CD4-positive, alpha-beta T cell (primary cell): ENCODE results near the gene ZIC3. TPM values are rescaled to one million over a fixed set of nuclear protein-coding genes. Genes with fewer than 3 reads are reported as not detected.

Source experiments
- ATAC-seq: fragments of 200-7000 bp; cut with Tn5 transposase; one replicate; pipeline ENCODE4 v1.10.0; 2022; ENCODE audit warnings: mild to moderate bottlenecking; ENCODE audit not compliant: poor library complexity
- CTCF ChIA-PET: fragments of 350-600 bp; sonication (Branson Sonifier 250); formaldehyde crosslinking; loops from one replicate; lab custom pipeline; 2021; ENCODE audit warnings: antibody characterized with exemption, inconsistent platforms; lab: Charles Lee
- POLR2A ChIA-PET: fragments of 350-600 bp; sonication (Branson Sonifier 250); formaldehyde crosslinking; loops from one replicate; lab custom pipeline; 2021; ENCODE audit warnings: antibody characterized with exemption, inconsistent platforms; lab: Charles Lee
- DNase-seq, 14 experiments: peaks; one replicate each; pipeline ENCODE4 v3.0.0-alpha.2; 2013 to 2020; ENCODE audit warnings: mixed read lengths in 2 of 14
- H3K27ac ChIP-seq, 2 donors: one replicate each; pipeline versions ENCODE4 v1.5.1 to v1.7.0; 2013; ENCODE audit warnings: low read length in 2 of 2, low read depth in 1 of 2, mild to moderate bottlenecking in 1 of 2
- H3K27me3 ChIP-seq, 2 experiments: 1 replicate in 1 of 2; 2 replicates in 1 of 2; pipeline versions ENCODE4 v1.6.1 to v1.7.0; 2013; ENCODE audit warnings: low read length in 2 of 2, control low read depth in 1 of 2, mild to moderate bottlenecking in 1 of 2, moderate library complexity in 1 of 2; ENCODE audit not compliant: insufficient read depth in 2 of 2, control insufficient read depth in 1 of 2
- H3K36me3 ChIP-seq: one replicate; pipeline ENCODE4 v1.6.1; 2013; ENCODE audit warnings: low read length, control low read depth; ENCODE audit not compliant: insufficient read depth
- H3K4me1 ChIP-seq: one replicate; pipeline ENCODE4 v1.6.1; 2013; ENCODE audit warnings: low read length, control low read depth; ENCODE audit not compliant: insufficient read depth
- H3K4me3 ChIP-seq: one replicate; pipeline ENCODE4 v1.5.1; 2013; ENCODE audit warnings: mild to moderate bottlenecking, low read length, moderate library complexity
- H3K9me3 ChIP-seq, 2 experiments: 1 replicate in 1 of 2; 2 replicates in 1 of 2; pipeline versions ENCODE4 v1.6.1 to v1.7.0; 2013; ENCODE audit warnings: low read length in 2 of 2, mild to moderate bottlenecking in 2 of 2, control low read depth in 1 of 2, moderate library complexity in 1 of 2; ENCODE audit not compliant: control insufficient read depth in 1 of 2, insufficient read depth in 1 of 2
- H3K27ac Mint-ChIP-seq: one replicate; pipeline ENCODE4 v1.8.0; 2020; ENCODE audit warnings: mixed read lengths
- H3K27me3 Mint-ChIP-seq: one replicate; pipeline ENCODE4 v1.8.0; 2021; ENCODE audit warnings: mixed read lengths
- H3K36me3 Mint-ChIP-seq: one replicate; pipeline ENCODE4 v1.8.0; 2021; ENCODE audit warnings: low read depth, mixed read lengths
- H3K4me1 Mint-ChIP-seq: one replicate; pipeline ENCODE4 v1.8.0; 2021; ENCODE audit warnings: low read depth, mixed read lengths
- H3K4me3 Mint-ChIP-seq: one replicate; pipeline ENCODE4 v1.8.0; 2020; ENCODE audit warnings: mild to moderate bottlenecking, mixed read lengths
- H3K9me3 Mint-ChIP-seq: one replicate; pipeline ENCODE4 v1.8.0; 2020; ENCODE audit warnings: mixed read lengths
- intact Hi-C, 2 experiments: fragments of 100-400 bp; cut with DNase I in 1 of 2; cut with micrococcal nuclease in 1 of 2; formaldehyde crosslinking; loops; one replicate each; pipeline versions ENCODE4 v1.15.1 to v1.9.0; 2023 to 2025; cut with DNase I, micrococcal nuclease
- total RNA-seq, 174 experiments: library from RNA in 2 of 174; stranded (reverse) in 2 of 174; gene quantifications; one replicate each; pipeline ENCODE4 v1.2.3 and lab custom pipeline; 2021 to 2026
- TF ChIP-seq, protein P1 (sequence below): fragments of 200-600 bp; IDR thresholded peaks from one replicate; pipeline ENCODE4 v1.8.0; 2022; ENCODE audit warnings: antibody characterized with exemption, mild to moderate bottlenecking

The ZIC3 gene
- total RNA-seq, 2 experiments from 2014 or later, result not detected

DNA sequence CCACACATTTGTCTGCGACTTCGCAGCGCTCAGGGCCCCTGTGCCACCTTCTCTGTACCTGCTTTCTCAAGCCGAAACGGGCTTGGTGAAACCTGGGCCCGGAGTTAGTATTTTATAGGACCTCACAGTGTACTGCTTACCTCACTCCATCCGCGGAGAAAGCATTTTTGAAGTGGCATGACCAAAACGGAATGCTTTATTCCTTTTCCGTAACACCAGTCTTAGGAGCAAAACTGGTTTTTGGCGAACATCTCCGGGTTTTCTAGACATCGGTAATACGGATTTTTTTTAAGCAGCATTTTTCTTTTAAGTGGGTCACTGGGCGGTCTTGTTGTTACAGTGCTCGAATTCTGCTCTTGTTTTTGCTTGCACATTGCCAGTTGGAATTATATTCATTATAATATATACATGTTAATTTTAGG, 3.6 kb downstream of the ZIC3 start:
- Mint-ChIP-seq H3K4me3 (no peak overlapping the region), H3K4me1 (peaks cover 16% of the 10 kb centered on the region), H3K36me3 (no peaks in the 10 kb centered on the region), H3K27ac (no peak overlapping the region), H3K27me3 (peaks cover 78% of the 10 kb centered on the region), H3K9me3 (no peaks in the 10 kb centered on the region)
- peaks cover 45 to 78% of the 10 kb centered on the region in 2 experiments for H3K27me3 ChIP-seq
- peaks cover 0 to 32% of the 10 kb centered on the region in 2 experiments for H3K9me3 ChIP-seq
- peaks cover 26% of the 10 kb centered on the region for H3K4me1 ChIP-seq
- no peak for ATAC-seq
- ChIA-PET POLR2A (no interaction called here), CTCF (no interaction called here)
- intact Hi-C loops, result no loop called here
- H3K36me3 ChIP-seq, result no peaks in the 10 kb centered on the region
- H3K4me3 ChIP-seq, result no peak overlapping the region
- no peak overlapping the region for H3K27ac ChIP-seq
- TF ChIP-seq, protein P1, sequence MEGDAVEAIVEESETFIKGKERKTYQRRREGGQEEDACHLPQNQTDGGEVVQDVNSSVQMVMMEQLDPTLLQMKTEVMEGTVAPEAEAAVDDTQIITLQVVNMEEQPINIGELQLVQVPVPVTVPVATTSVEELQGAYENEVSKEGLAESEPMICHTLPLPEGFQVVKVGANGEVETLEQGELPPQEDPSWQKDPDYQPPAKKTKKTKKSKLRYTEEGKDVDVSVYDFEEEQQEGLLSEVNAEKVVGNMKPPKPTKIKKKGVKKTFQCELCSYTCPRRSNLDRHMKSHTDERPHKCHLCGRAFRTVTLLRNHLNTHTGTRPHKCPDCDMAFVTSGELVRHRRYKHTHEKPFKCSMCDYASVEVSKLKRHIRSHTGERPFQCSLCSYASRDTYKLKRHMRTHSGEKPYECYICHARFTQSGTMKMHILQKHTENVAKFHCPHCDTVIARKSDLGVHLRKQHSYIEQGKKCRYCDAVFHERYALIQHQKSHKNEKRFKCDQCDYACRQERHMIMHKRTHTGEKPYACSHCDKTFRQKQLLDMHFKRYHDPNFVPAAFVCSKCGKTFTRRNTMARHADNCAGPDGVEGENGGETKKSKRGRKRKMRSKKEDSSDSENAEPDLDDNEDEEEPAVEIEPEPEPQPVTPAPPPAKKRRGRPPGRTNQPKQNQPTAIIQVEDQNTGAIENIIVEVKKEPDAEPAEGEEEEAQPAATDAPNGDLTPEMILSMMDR, result no peak
- DNase-seq, result no peak

DNA sequence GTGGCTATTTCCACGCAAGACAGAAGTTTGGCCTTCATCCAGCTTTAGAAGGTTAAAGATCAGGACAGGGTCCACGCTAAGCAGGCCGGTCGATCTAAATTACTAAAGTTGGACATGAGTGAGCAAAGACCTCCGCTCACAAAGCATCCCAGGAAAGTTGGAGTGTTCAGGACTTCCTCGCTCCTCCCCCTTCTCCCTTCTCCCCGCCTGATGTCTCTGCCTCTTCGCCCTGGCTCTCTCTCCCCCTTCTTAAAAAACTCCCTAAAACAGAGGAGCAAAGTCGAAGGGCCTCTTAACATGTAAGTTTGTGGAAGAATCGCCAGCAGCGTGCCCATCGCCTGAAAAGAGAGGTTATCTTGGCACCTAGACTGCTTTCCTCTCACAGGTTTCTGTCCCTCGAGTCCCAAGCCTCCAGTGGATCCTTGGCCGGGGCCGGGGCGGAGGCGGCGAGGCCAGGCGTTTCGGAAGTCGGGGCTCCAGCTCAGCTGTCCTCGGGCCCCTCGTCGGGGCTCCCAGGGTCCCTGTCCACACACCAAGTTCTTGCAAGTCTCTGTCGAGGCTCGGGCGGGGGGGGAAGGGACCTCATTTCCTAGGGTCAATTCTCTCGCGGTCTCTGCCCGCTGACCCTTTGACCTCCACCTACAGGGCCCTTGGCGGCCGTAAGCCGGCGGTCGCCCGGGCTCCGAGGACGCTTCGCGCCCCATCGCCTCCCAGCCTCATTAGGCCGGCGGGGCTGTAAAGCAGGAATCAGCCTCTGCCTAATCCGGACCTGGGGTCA, 7.6 kb downstream of the ZIC3 start:
- ChIA-PET CTCF (no interaction called here), POLR2A (no interaction called here)
- Mint-ChIP-seq H3K9me3 (no peaks in the 10 kb centered on the region), H3K27me3 (peaks cover 87% of the 10 kb centered on the region), H3K4me3 (no peak overlapping the region), H3K4me1 (peaks cover 4% of the 10 kb centered on the region), H3K36me3 (no peaks in the 10 kb centered on the region), H3K27ac (no peak overlapping the region)
- Histone ChIP-seq H3K4me3 (no peak overlapping the region), H3K36me3 (no peaks in the 10 kb centered on the region), H3K9me3 (peaks cover 0 to 15% of the 10 kb centered on the region in 2 experiments), H3K27me3 (peaks cover 40 to 71% of the 10 kb centered on the region in 2 experiments), H3K27ac (no peak overlapping the region), H3K4me1 (peaks cover 4% of the 10 kb centered on the region)
- DNase-seq, result no peak
- intact Hi-C loops, result no loop called here
- TF ChIP-seq, protein P1, result no peak
- ATAC-seq, result no peak

DNA sequence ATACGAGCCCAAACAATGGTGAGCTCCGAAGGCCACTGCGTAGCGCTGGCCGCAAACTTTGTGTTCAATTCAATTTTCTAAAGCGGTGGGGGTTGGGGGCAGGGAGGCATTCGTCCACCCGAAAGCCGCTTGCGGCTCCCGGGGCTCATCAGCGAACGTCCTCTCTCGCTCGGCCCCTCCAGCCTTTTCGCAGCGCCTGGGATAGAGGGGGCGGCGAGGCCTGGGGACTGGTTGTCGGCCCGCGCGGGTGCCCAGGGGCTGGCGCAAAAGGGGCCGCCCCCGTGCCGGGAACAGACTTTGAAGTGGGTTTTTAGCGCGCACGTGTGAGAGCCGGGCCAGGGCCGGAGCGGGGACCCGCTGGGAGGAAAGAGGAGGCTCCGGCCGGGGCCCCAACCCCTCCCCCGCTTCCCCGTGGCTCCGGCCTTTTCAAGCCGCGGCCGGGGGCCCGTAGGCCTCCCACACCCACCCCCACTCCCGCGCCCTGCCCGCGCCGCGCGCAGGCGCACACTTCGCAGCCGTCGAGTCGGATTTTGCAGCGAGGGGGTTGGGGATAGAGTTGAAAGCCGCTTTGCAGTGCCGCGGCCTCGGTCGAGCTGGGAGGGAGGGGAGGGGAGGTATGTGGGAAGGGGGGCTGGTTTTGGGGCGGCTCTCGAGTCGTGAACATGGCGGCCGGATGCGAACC, 8.3 kb downstream of the ZIC3 start:
- H3K4me3 Mint-ChIP-seq, result no peak overlapping the region
- ATAC-seq (no peak), DNase-seq (no peak)
- TF ChIP-seq, protein P1, result no peak
- Histone ChIP-seq H3K27ac (no peak overlapping the region), H3K36me3 (no peaks in the 10 kb centered on the region), H3K4me1 (no peaks in the 10 kb centered on the region), H3K9me3 (peaks cover 0 to 15% of the 10 kb centered on the region in 2 experiments), H3K4me3 (no peak overlapping the region), H3K27me3 (peaks cover 37 to 70% of the 10 kb centered on the region in 2 experiments)
- peaks cover 83% of the 10 kb centered on the region for H3K27me3 Mint-ChIP-seq
- no peak overlapping the region for H3K27ac Mint-ChIP-seq
- CTCF ChIA-PET, result no interaction called here
- no peaks in the 10 kb centered on the region for H3K9me3 Mint-ChIP-seq
- no peaks in the 10 kb centered on the region for H3K36me3 Mint-ChIP-seq
- POLR2A ChIA-PET, result no interaction called here
- intact Hi-C loops, result no loop called here
- no peaks in the 10 kb centered on the region for H3K4me1 Mint-ChIP-seq
